ENCODE results near the gene CHN2. TPM values are rescaled to one million over a fixed set of nuclear protein-coding genes. Genes with fewer than 3 reads are reported as not detected.

The CHN2 gene
- total RNA-seq, 2 donors from 2014 or later = 0.59 TPM; not detected in 1

DNA sequence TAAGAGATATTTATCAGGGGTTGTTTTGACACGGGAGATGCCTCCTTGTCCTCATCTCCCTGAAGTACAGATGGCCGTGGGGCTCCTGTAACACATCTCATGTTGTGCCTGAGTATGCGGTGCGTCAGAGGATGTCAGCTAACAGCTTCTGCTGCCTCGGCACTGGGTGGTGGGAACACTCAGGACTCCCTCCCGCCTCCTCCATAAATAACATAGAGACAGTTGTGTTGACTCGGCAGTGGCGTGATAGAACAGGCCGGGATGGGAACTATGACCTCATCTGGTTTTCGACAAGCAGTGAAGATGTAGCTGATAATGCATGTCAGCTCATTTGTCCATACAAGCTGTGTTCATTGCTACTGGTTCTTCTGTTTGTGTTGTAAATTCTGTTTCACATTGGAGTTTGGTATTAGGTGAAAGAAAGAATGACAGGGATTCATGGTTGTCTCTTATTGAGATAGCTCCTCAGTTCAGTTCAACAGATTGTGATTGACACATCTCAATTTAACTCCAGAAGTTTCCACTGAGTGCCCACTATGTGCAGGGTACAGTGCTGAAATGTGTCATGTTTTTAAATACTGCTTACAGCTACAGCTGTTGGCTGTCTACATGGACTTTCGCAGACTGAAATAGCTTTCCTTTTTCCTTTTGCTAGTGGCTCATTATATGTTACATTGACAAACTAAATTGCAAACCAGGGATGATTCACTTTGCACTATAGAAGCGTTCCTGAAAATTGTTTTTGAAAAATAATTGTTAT, 87.4 kb downstream of the CHN2 start:
- no peaks in the 10 kb centered on the region for H3K36me3 Mint-ChIP-seq
- no peak for ATAC-seq
- no peak overlapping the region for H3K27ac Mint-ChIP-seq
- peaks cover 0 to 7% of the 10 kb centered on the region in 2 donors for H3K9me3 Mint-ChIP-seq
- DNase-seq (ENCODE audit: low spot score in 2 of 2) = no peak

DNA sequence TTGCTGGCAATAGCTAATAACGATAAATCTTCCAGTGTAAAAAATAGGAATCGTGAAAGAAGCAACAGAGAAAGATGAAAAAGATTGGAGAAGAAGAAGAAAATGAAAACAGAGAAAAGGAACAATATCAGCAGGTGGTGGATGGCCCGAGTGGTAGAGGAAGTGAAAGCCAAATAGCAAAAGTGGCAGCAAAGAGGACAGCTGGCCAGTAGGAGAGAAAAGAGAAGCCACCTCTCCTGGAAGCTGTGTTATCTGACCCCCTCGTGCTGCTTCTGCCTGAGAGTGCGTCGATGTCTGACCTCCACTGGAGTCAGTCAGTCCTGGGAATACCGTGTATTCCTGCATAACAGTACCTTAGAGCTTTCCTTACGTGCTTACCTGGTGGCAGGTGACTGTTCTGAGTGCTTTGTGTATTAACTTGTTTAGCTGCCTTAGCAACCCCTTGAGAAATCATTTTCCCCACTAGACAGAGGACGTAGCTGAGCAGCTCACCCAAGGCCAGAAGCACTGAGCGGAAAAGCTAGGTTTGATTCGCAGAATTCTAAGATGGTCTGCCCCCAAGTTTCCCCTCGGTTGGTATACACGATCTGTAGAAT, 88.3 kb downstream of the CHN2 start:
- Mint-ChIP-seq H3K9me3 (peaks cover 0 to 7% of the 10 kb centered on the region in 2 donors), H3K27ac (no peak overlapping the region), H3K36me3 (no peaks in the 10 kb centered on the region)
- DNase-seq (ENCODE audit: low spot score in 2 of 2) (no peak), ATAC-seq (no peak)

DNA sequence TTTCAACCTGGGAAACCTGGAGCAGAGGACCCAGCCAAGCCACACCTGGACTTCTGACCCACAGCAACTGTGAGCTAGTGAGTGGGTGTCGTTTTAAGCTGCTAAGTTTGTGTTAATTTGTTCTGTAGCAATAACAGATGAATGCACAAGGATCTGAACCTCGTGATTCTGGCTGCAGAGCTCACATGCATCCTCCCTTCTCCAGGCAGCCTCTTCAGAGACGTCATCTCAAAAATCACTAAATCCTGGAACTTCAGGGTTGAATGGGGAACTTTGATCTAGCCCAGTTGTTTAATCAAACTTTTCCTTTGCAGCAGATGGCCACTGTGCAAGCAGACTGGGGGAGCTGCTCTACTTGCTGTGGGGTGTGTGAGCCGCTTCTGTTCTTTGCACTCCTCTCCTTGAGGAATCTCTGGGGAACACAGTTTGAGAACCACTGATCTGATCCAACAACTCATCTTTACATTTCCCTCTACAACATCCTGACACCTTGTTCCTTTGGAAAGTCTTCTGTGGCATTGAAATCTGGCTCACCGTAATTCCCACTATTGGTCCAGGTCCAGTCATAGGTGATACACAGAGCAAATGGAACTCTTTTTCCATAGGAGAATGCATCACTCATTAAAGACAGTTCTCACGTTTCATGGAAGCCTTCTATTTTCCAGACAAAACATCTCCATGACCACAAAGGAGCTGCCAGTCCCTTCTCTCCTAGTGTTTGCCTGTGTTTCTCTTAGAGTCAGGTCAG, 90.3 kb downstream of the CHN2 start:
- DNase-seq (ENCODE audit: low spot score in 2 of 2) = no peak
- Mint-ChIP-seq H3K9me3 (peaks cover 0 to under 1% of the 10 kb centered on the region in 2 donors), H3K27ac (peak overlapping the region in 1 of 2 donors; percentile 26), H3K36me3 (no peaks in the 10 kb centered on the region)
- no peak for ATAC-seq

DNA sequence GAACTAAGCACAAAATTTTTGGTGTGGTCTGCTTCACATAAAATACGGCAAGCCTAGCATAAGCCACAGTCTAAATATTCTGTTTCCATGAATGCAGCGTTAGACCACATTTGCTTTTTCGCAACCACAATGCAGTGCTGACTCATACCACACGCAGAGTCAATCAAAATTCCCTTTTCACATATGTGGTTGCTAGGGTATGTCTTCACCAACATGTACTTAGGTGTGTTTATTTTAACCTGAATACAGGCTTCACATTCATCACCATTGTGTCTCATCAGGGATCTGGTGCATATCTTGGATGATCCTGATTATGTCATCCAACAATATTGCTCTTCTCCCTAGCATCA, 90.8 kb downstream of the CHN2 start:
- peak overlapping the region in 1 of 2 donors; percentile 26 for H3K27ac Mint-ChIP-seq
- no peaks in the 10 kb centered on the region for H3K9me3 Mint-ChIP-seq
- no peaks in the 10 kb centered on the region for H3K36me3 Mint-ChIP-seq

DNA sequence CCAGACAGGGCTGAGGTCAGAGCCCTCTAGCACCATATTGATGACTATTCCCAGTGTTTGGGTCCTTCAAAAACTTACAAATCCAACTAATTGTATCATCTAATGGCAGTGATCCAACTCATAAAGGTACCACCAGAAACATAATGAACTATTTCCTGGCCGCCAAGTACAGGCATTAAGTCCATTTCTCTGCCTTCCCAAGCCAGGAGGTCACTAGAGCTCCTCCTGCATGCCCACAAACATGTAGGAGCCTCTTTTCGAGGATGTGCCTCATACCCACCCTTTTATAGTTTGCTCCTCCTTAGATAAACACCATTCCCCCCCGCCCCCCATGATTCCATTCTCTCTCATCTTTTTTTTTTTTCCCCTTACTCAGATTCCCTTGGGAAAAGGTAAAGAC, 91.3 kb downstream of the CHN2 start:
- Mint-ChIP-seq H3K9me3 (no peaks in the 10 kb centered on the region), H3K36me3 (no peaks in the 10 kb centered on the region), H3K27ac (no peak overlapping the region)
- DNase-seq (ENCODE audit: low spot score in 2 of 2) = no peak
- ATAC-seq = no peak

More for the DNA sequence above, 90.8 kb downstream of the CHN2 start:
- ATAC-seq = peak; percentile 79 to 92
- DNase-seq (ENCODE audit: low spot score in 2 of 2) = peak in 1 of 2 donors; percentile 43

DNA sequence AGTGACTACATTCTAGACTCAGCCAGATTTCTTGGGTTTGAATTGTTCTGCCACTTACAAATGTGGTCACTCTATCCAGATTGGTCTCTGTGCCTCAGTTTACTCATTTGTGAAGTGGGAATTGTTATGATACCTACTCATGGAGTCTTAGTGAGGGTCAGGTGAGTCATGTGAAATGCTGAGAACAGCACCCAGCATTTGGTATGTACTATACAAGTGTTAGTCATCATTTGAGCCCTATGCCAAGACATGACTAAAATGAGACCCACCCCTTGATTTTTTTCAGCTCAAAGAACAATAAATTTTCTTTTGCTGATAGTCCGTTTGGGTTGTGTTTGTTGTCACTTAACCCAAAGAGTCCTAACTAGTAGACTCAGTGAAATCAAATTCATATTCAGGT, 92.8 kb downstream of the CHN2 start:
- no peaks in the 10 kb centered on the region for H3K36me3 Mint-ChIP-seq
- peak; percentile 62 to 63 for ATAC-seq

DNA sequence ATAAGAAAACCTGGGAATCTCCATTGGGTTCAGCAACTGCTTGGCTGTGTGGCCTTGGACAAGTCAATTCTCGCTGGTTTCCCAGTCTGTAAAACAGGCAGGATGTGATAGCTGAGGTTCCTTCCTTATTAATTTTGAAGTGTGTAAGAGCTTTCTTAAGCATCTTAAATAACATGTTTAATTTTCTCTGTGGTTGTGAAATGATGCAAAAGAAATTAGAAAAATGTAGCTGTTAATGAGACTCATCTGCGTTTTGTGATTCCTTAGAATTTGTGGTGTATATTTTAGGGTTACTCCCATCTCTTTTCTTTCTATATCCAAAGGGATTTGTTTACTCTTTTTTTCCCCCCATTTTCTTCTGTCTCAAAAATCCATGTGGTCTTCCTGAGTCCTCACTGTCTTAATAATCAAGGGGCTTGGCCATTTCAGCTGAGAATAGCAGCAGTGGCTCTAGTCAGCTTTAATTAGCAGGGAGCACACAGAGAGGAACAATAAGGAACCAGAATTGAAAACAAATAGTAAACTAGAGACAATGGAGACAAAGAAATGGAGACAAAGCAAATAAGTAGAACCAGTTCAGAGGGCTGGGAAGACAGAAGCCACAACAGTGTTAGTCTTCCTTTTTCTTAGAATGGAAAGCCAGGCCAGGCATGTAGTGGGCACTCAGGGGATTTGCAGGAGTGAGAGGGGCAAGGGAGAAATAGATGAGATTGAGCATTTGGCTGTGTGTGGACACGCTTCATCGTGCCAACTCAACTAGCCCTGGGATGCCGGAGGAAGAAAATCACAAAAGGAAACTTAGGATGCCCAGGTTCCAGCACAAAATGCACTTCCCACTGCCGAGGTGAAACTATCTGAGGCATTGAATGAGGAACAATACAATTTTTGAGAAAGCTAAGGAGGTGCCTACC, 93.9 kb downstream of the CHN2 start:
- H3K27ac Mint-ChIP-seq = no peak overlapping the region

More for the DNA sequence above, 92.8 kb downstream of the CHN2 start:
- H3K9me3 Mint-ChIP-seq = no peaks in the 10 kb centered on the region
- no peak overlapping the region for H3K27ac Mint-ChIP-seq
- DNase-seq (ENCODE audit: low spot score in 2 of 2) = no peak

DNA sequence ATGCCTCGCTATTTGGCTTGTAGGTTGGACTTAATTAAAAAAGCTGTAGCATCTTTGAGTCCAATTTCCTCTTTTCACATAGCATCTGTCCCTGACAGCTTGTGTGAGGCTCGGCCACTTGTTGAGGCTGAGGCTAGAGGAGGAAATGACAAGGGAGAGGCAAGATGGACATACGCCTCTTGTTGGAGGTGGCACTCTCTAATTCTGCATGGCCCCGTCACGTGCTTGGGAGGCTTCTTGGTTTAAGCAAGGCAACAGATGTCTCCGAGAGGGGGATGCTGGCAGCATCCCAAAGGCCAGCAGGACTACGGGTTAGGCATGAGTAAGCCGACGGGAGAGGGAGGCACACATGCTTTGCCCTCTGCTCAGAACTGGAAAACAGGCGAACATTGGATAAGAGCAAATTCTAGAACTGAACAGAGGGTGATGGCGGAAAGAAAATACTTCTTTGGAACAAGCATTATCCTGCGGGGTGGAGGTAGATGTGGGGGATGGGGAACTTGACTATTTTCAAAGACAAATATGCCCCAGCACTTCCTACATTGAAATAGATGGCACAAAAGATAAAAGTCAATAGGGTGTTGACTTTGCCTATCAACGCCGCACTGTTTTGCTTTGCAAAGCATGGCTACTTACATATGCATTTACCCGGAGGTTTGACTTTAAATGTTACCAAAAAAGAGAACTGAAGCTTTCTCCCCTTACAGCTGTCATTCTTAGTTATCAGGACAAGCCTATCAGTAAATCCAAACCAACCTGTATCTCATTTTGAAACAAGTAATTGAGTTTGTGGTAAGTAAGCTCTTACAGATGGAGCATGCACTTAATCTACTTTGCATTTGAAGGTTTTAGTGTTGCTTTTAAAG, 94.8 kb downstream of the CHN2 start:
- Mint-ChIP-seq H3K36me3 (no peaks in the 10 kb centered on the region), H3K9me3 (no peaks in the 10 kb centered on the region), H3K27ac (no peak overlapping the region)
- ATAC-seq = no peak
- DNase-seq (ENCODE audit: low spot score in 2 of 2) = no peak

More for the DNA sequence above, 93.9 kb downstream of the CHN2 start:
- ATAC-seq = no peak
- no peaks in the 10 kb centered on the region for H3K9me3 Mint-ChIP-seq
- no peaks in the 10 kb centered on the region for H3K36me3 Mint-ChIP-seq
- no peak for DNase-seq (ENCODE audit: low spot score in 2 of 2)

DNA sequence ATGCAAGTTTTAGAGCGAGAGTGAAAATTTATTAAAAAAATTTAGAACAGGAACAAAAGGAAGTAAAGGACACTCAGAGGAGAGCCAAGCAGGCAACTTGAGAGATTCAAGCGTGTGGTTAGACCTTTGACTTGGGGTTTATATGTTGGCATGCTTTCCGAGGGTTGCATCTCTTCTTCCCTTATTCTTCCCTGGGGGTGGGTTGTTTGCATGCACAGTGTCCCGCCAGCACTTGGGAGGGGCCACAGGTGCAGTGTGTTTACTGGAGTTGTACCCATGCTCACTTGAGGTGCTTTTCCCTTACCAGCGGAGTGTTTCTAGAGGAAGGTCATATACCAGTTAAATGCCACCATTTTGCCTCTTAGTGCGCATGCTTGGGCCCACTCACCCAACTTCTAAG, 96.3 kb downstream of the CHN2 start:
- no peak for ATAC-seq
- Mint-ChIP-seq H3K9me3 (no peaks in the 10 kb centered on the region), H3K36me3 (no peaks in the 10 kb centered on the region), H3K27ac (no peak overlapping the region)
- no peak for DNase-seq (ENCODE audit: low spot score in 2 of 2)

DNA sequence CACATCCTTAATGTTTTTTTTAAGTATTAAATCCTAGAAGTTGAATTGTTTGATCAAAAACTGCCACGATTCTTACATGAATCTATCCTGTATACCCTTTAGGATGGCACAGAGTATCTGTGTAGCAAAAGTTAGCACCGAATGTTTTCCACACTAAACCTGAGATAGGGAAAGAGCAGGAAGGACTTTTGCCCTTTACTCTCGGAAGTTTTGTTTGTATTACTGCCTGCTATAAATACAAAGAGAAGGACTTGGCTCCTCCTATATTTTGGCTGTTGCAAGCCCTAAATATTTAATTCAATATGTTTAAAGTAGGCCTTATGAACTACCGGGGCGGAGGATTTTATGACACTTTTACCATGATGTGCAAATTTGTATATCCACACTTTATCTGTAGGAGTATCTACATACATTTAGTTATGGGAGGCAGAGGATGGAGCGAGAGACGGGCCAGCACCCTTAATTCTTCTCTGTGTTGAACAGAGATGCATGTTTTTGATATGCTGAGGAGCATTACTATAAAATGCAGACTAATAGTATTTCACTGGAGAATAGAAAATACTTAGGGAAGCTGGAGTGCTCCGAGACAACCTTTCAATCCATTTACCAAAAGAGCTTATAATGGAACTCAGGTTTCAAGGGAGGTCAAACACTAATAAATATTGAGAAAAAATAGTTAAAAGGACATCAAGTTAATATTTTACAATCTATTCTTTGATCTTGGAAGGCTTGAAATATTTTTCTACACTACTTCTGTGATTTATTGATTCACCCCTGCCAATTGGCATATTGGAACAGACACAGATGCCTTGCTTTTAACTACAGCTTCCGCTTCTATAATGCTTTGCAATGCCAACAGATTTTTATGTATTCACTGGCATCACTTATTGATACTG, 97.4 kb downstream of the CHN2 start:
- Mint-ChIP-seq H3K36me3 (no peaks in the 10 kb centered on the region), H3K27ac (no peak overlapping the region), H3K9me3 (no peaks in the 10 kb centered on the region)
- DNase-seq (ENCODE audit: low spot score in 2 of 2) = no peak
- no peak for ATAC-seq

DNA sequence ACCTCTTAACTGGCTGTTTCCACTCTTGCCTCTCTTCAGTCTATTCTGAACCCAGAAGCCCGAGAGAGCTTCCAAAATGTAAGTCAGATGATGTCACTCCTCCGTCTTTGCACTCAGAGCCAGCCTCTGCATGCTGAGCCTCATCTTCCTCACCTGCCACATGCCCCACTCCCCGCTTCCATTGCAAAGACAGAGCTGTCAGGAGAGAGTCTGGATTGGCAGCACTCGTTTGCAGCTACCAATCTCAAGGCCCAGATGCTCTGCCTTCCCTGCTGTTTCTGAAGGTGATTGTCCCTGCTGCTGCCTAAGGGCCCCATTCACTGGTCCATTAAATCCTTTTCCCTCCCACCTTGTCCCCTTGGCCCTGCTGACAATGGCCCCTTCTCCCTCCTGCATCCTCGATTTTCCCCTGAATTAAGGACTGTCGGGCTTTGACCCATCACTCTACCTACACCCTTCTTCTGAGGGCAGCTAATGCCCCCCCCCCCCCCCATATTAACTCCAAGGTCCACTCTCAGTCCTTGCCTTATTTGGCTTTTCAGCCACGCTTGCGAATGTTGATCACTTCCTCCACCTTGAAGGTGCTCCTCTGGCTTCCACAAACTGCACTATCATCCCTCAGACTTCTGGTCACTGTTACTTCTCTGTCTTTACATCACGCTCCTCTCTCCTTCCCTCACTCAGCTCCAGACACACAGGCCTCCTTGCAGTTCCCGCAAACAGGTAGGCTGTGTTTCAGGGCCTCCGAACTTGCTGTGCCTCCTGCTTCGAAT, 98.5 kb downstream of the CHN2 start:
- H3K27ac Mint-ChIP-seq = no peak overlapping the region
- H3K9me3 Mint-ChIP-seq = no peaks in the 10 kb centered on the region
- no peak for ATAC-seq

DNA sequence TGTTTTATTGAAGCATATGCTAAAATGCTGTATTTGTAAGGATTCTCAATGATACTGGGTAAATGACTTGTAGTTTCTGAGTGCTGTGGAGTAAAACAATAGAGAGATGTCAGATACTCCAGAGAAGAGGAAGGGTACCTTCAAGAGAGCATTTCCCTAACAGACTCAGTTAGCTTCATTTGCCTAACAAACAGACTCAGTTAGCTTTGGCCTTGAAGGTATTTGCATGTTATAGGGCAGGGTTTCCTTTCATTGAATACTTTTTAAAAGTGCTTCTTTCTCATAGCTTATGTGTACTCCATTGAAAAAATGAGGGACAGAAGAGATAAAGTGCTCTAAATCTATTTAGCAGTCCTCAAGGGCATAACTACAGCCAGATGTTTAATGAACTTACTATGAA, 101.8 kb downstream of the CHN2 start:
- no peaks in the 10 kb centered on the region for H3K36me3 Mint-ChIP-seq
- no peak for ATAC-seq

More for the DNA sequence above, 98.5 kb downstream of the CHN2 start:
- no peak for DNase-seq (ENCODE audit: low spot score in 2 of 2)
- no peaks in the 10 kb centered on the region for H3K36me3 Mint-ChIP-seq

DNA sequence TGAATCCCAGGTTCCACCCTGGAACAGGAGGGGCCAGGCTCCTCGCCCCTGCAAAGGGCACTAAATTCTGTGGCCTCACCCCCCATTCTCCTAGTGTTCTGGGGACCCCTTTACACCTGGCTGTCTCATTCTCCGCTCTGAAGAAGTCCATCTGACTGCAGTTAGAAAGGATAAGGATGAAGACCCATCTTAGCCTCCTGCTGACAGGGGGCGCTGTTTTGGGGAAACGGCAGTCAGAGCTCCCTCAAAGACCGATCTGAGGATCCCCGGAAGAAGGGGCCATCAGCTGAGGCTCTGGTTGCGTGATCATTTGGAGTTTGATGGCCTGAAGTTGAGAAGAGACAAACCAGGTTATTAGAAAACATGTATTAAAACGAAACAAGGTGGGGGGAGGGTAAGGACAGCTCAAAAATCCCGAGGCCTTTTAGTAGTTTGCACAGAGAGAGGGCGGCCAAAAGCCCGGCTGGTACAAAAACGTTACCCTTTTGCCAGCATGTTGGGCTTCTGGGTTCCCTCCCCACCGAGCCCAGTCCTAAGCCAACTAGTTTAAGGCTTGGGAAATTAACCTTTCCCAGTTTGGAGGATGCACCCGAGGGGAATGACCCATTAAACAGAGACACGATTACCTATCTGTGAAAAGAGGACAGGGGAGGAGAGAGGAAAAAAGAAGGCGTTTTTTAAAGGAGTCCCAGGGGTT, 102.8 kb downstream of the CHN2 start:
- DNase-seq (ENCODE audit: low spot score in 2 of 2) (no peak), ATAC-seq (no peak)
- Mint-ChIP-seq H3K36me3 (no peaks in the 10 kb centered on the region), H3K9me3 (no peaks in the 10 kb centered on the region), H3K27ac (peak overlapping the region in 1 of 2 donors; percentile 40)

More for the DNA sequence above, 101.8 kb downstream of the CHN2 start:
- no peaks in the 10 kb centered on the region for H3K9me3 Mint-ChIP-seq
- no peak overlapping the region for H3K27ac Mint-ChIP-seq
- no peak for DNase-seq (ENCODE audit: low spot score in 2 of 2)

DNA sequence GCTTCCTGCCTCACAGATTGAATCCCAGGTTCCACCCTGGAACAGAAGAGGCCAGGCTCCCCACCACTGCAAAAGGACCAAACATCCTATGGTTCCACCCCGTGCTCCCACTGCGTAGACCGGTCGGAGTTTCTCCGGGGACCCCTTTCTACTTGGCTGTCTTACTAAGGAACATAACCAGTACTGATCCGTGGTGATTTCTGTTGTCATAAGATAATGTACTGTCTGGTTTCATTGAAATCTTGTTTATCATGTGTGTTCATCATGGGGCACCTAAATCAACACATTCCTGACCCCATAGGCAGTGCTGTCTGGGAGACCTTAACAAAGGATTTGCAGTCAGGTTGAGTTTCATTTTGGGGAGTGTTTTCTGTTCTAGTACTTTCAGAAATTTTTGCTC, 104.5 kb downstream of the CHN2 start:
- no peak for DNase-seq (ENCODE audit: low spot score in 2 of 2)
- H3K27ac Mint-ChIP-seq = no peak overlapping the region

More for the DNA sequence above, 104.5 kb downstream of the CHN2 start:
- no peak for ATAC-seq
- no peaks in the 10 kb centered on the region for H3K9me3 Mint-ChIP-seq
- no peaks in the 10 kb centered on the region for H3K36me3 Mint-ChIP-seq
